Activated CD8-positive, alpha-beta T cell treated with anti-CD3 and anti-CD28 coated beads for 36 hours (primary cell): ENCODE measurements around the gene TAS1R2. TPM values are rescaled to one million over a fixed set of nuclear protein-coding genes. Genes with fewer than 3 reads are reported as not detected.

Experiments
- ATAC-seq: fragments of 200-7000 bp; cut with Tn5 transposase; one replicate; pipeline ENCODE4 v1.10.0; 2021; ENCODE audit warnings: mild to moderate bottlenecking, moderate library complexity
- CTCF ChIA-PET: fragments of 350-600 bp; sonication (Branson Sonifier 250); formaldehyde crosslinking; loops from one replicate; lab custom pipeline; 2021; ENCODE audit warnings: antibody characterized with exemption; lab: Charles Lee
- POLR2A ChIA-PET: fragments of 350-600 bp; sonication (Branson Sonifier 250); formaldehyde crosslinking; loops from one replicate; lab custom pipeline; 2021; ENCODE audit warnings: antibody characterized with exemption; lab: Charles Lee
- DNase-seq: peaks from one replicate; pipeline ENCODE4 v3.0.0-alpha.2; 2020
- H3K27ac Mint-ChIP-seq: one replicate; pipeline ENCODE4 v1.8.0; 2021; ENCODE audit warnings: mild to moderate bottlenecking, mixed read lengths
- H3K27me3 Mint-ChIP-seq: one replicate; pipeline ENCODE4 v1.8.0; 2021; ENCODE audit warnings: mixed read lengths
- H3K36me3 Mint-ChIP-seq: one replicate; pipeline ENCODE4 v1.8.0; 2021; ENCODE audit warnings: low read depth, mixed read lengths
- H3K4me1 Mint-ChIP-seq: one replicate; pipeline ENCODE4 v1.8.0; 2021; ENCODE audit warnings: low read depth, mixed read lengths
- H3K4me3 Mint-ChIP-seq: one replicate; pipeline ENCODE4 v1.8.0; 2021; ENCODE audit warnings: mild to moderate bottlenecking, moderate library complexity, mixed read lengths
- H3K9me3 Mint-ChIP-seq: one replicate; pipeline ENCODE4 v1.8.0; 2021; ENCODE audit warnings: mixed read lengths
- CTCF ChIP-seq: fragments of 200-600 bp; IDR thresholded peaks from one replicate; pipeline ENCODE4 v1.8.0; 2022; ENCODE audit warnings: antibody characterized with exemption, mild to moderate bottlenecking
- intact Hi-C: fragments of 100-400 bp; cut with micrococcal nuclease; formaldehyde crosslinking; loops from one replicate; pipeline ENCODE4 v1.10.0; 2022
- total RNA-seq, 2 experiments: library from RNA; stranded (reverse); gene quantifications; one replicate each; pipeline ENCODE4 v1.2.3, GENCODE V29; 2021

The TAS1R2 gene
- total RNA-seq, 2 experiments from 2014 or later = not detected

GRCh38 chr1:18869847-18870594 is 10.6 kb upstream of the TAS1R2 start:
- no peak for TF ChIP-seq CTCF
- no peak for ATAC-seq
- POLR2A ChIA-PET = no interaction called here
- no peak for DNase-seq
- Mint-ChIP-seq H3K36me3 (no peaks in the 10 kb centered on the region), H3K27me3 (peaks cover 9% of the 10 kb centered on the region), H3K9me3 (no peaks in the 10 kb centered on the region), H3K4me3 (no peak overlapping the region), H3K4me1 (no peaks in the 10 kb centered on the region), H3K27ac (no peak overlapping the region)
- intact Hi-C loops = no loop called here
- CTCF ChIA-PET = interaction anchor here (0.7 kb wide), 1 partner anchor 49 kb away, joined by 3 read pairs; no protein-coding TSS in a partner anchor

- ATAC-seq = no peak
- H3K4me1 Mint-ChIP-seq = no peaks in the 10 kb centered on the region
- no peaks in the 10 kb centered on the region for H3K9me3 Mint-ChIP-seq
These were observed 9.5 kb upstream of the TAS1R2 start for GRCh38 chr1:18868801-18869424.

GRCh38 chr1:18868354-18868753 is 8.9 kb upstream of the TAS1R2 start:
- Mint-ChIP-seq H3K36me3 (no peaks in the 10 kb centered on the region), H3K4me1 (no peaks in the 10 kb centered on the region), H3K27me3 (peaks cover 9% of the 10 kb centered on the region), H3K27ac (no peak overlapping the region), H3K9me3 (no peaks in the 10 kb centered on the region), H3K4me3 (no peak overlapping the region)
- ATAC-seq (no peak), DNase-seq (no peak)
- intact Hi-C loops = no loop called here
- TF ChIP-seq CTCF = no peak
- ChIA-PET POLR2A (no interaction called here), CTCF (no interaction called here)

More at GRCh38 chr1:18868801-18869424, 9.5 kb upstream of the TAS1R2 start:
- DNase-seq = no peak
- Mint-ChIP-seq H3K36me3 (no peaks in the 10 kb centered on the region), H3K4me3 (no peak overlapping the region), H3K27ac (no peak overlapping the region), H3K27me3 (peaks cover 9% of the 10 kb centered on the region)
- TF ChIP-seq CTCF = no peak
- ChIA-PET CTCF (no interaction called here), POLR2A (no interaction called here)
- intact Hi-C loops = no loop called here

- ChIA-PET POLR2A (no interaction called here), CTCF (no interaction called here)
These were observed 7.4 kb upstream of the TAS1R2 start for GRCh38 chr1:18866846-18867245.

More at GRCh38 chr1:18866846-18867245, 7.4 kb upstream of the TAS1R2 start:
- Mint-ChIP-seq H3K4me3 (no peak overlapping the region), H3K4me1 (no peaks in the 10 kb centered on the region), H3K27me3 (peaks cover 9% of the 10 kb centered on the region), H3K27ac (no peak overlapping the region), H3K36me3 (no peaks in the 10 kb centered on the region), H3K9me3 (no peaks in the 10 kb centered on the region)
- ATAC-seq = no peak
- TF ChIP-seq CTCF = no peak
- DNase-seq = no peak
- intact Hi-C loops = no loop called here
